HUES64 (cell line): ENCODE results near the gene TIGD3.

ENCODE experiments used
- H3K27ac ChIP-seq: 2 replicates; pipeline ENCODE4 v1.7.0; 2013; ENCODE audit warnings: low read depth, low read length, inconsistent platforms
- H3K27me3 ChIP-seq: 2 replicates; pipeline ENCODE4 v1.6.1; 2013; ENCODE audit warnings: mild to moderate bottlenecking, low read length; ENCODE audit not compliant: insufficient read depth
- H3K36me3 ChIP-seq: 2 replicates; pipeline ENCODE4 v1.6.1; 2013; ENCODE audit warnings: mild to moderate bottlenecking, low read length; ENCODE audit not compliant: insufficient read depth
- H3K4me1 ChIP-seq: 2 replicates; pipeline ENCODE4 v1.6.1; 2013; ENCODE audit warnings: mild to moderate bottlenecking, low read length, moderate library complexity; ENCODE audit not compliant: insufficient read depth
- H3K4me3 ChIP-seq: 2 replicates; pipeline ENCODE4 v1.5.1; 2013; ENCODE audit warnings: mild to moderate bottlenecking, low read length, moderate library complexity
- H3K9ac ChIP-seq: 2 replicates; pipeline ENCODE4 v1.6.1; 2013; ENCODE audit warnings: mild to moderate bottlenecking, low read depth, low read length
- H3K9me3 ChIP-seq: 2 replicates; pipeline ENCODE4 v1.6.1; 2013; ENCODE audit warnings: low read depth, low read length; ENCODE audit not compliant: insufficient read depth
- WGBS: fragments of 150-250, 120-280 bp; methylation state at CpG from one replicate; pipeline ENCODE4 v1.1.7; 2013; ENCODE audit warnings: missing lambda C conversion rate; 5-methylcytosine and 5-hydroxymethylcytosine counted together

The TIGD3 gene

DNA sequence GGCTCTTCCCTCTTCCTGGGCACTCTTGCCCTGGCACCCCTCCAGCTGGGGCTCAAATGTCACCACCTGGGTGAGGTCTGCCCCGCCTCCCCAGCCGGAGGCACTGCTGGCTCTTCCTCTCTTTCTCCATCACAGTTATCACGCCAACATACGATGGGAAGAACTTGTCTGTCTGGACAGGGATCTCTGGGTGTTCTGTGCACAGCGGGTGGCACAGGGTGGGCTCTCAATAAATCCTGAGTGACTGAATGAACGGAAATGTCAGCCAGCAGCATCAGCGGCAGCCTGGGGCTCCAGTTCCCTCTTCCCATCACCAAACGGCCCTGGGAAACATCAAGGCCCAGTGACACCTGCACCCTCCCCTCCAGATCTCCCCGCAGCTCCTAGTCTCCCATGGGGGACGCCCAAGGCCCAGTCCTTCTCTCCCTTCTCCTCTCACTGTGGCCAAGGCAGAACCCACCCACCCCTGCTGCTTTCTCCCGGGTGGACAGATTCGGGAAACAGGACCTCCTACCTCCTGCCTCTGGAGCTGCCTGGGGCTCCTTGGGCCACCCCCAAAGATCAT lies 28.3 kb downstream of the TIGD3 start:
- Histone ChIP-seq H3K27me3 (no peaks in the 10 kb centered on the region), H3K4me1 (peaks cover 21% of the 10 kb centered on the region), H3K9ac (peak overlapping the region; percentile 47), H3K27ac (peak overlapping the region; percentile 88), H3K9me3 (no peaks in the 10 kb centered on the region), H3K4me3 (no peak overlapping the region), H3K36me3 (no peaks in the 10 kb centered on the region)
- 79% methylated on average over 12 of the region's 12 CpGs for WGBS

- WGBS = 89% methylated on average over 6 of the region's 6 CpGs
- Histone ChIP-seq H3K27me3 (no peaks in the 10 kb centered on the region), H3K27ac (no peak overlapping the region), H3K4me1 (peaks cover 21% of the 10 kb centered on the region), H3K36me3 (no peaks in the 10 kb centered on the region), H3K4me3 (no peak overlapping the region), H3K9me3 (no peaks in the 10 kb centered on the region), H3K9ac (no peak overlapping the region)
These were observed 29.2 kb downstream of the TIGD3 start for GRCh38 chr11:65383778-65384177.

- H3K4me3 ChIP-seq = no peak overlapping the region
- H3K4me1 ChIP-seq = peaks cover 21% of the 10 kb centered on the region
- no peaks in the 10 kb centered on the region for H3K27me3 ChIP-seq
- no peak overlapping the region for H3K9ac ChIP-seq
- no peak overlapping the region for H3K27ac ChIP-seq
- H3K9me3 ChIP-seq = no peaks in the 10 kb centered on the region
- 88% methylated on average over 8 of the region's 8 CpGs for WGBS
- no peaks in the 10 kb centered on the region for H3K36me3 ChIP-seq
These were observed 29.8 kb downstream of the TIGD3 start for GRCh38 chr11:65384301-65384889.

DNA sequence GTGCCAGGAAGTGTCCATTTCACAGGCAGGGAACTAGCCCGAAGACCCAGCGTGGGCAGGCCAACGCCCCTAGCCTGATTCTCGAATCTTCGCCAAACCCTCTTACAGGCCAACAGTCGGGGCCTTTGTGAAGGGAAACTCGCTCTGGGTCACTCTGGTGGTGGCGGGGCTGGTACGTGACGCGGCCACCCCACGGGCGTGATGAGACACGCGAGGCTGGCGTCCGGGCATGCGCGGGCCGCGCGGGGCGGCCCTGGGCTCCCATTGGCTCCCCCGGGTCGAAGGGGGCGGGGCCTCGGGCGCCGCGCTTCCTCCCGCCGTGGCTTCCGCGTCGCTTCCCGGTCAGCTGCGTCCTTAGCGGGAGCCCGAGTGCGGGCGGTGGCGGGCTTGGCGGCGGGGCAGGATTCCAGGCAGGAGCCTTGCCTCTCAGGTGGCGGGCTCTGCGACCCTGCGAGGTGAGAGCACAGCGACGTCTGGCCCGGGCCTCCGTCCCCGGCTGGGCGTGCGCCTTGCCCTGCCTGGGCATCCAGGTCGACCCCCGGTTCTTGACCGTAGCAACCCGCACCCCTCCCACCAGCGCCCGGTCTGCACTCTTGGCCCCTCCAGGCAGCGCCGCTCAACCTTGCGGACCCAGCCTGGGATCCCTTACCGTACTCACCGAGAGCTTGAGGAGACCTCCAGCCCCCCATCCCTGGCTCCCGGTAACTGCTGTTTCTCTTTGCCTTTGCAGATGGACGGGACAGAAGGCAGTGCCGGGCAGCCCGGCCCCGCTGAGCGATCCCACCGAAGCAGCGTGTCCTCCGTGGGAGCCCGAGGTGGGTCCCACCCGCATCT lies 32.0 kb downstream of the TIGD3 start, which contains the start of gene FRMD8:
TSS of gene FRMD8 (plus strand) at position 331 of the 834 bp plus-strand sequence. CDS start at position 731, 400 bp downstream.
- Histone ChIP-seq H3K4me3 (peak within 1 kb of the TSS; percentile 78), H3K36me3 (no peaks in the 10 kb centered on the region), H3K27me3 (no peaks in the 10 kb centered on the region), H3K9me3 (no peaks in the 10 kb centered on the region), H3K9ac (peak within 1 kb of the TSS; percentile 66), H3K4me1 (peaks cover 31% of the 10 kb centered on the region), H3K27ac (peak within 1 kb of the TSS; percentile 25; the same call in 1 of the 2 replicates)
- 8% methylated on average over 76 of the region's 76 CpGs for WGBS

GRCh38 chr11:65388731-65389130 lies 34.2 kb downstream of the TIGD3 start:
- WGBS = 97% methylated on average over 4 of the region's 4 CpGs
- Histone ChIP-seq H3K4me1 (peaks cover 15% of the 10 kb centered on the region; the same call in 1 of the 2 replicates), H3K27ac (no peak overlapping the region), H3K4me3 (no peak overlapping the region), H3K27me3 (no peaks in the 10 kb centered on the region), H3K9ac (no peak overlapping the region), H3K36me3 (0 out of 2 replicates have a peak, but pooled peaks cover 4% of the 10 kb centered on the region), H3K9me3 (no peaks in the 10 kb centered on the region)

- Histone ChIP-seq H3K9ac (no peak overlapping the region), H3K36me3 (0 out of 2 replicates have a peak, but pooled peaks cover 7% of the 10 kb centered on the region), H3K27me3 (no peaks in the 10 kb centered on the region), H3K4me1 (peaks cover 15% of the 10 kb centered on the region; the same call in 1 of the 2 replicates), H3K9me3 (no peaks in the 10 kb centered on the region), H3K27ac (no peak overlapping the region), H3K4me3 (no peak overlapping the region)
- 94% methylated on average over 20 of the region's 20 CpGs for WGBS
These were observed 34.9 kb downstream of the TIGD3 start for GRCh38 chr11:65389294-65389980.

DNA sequence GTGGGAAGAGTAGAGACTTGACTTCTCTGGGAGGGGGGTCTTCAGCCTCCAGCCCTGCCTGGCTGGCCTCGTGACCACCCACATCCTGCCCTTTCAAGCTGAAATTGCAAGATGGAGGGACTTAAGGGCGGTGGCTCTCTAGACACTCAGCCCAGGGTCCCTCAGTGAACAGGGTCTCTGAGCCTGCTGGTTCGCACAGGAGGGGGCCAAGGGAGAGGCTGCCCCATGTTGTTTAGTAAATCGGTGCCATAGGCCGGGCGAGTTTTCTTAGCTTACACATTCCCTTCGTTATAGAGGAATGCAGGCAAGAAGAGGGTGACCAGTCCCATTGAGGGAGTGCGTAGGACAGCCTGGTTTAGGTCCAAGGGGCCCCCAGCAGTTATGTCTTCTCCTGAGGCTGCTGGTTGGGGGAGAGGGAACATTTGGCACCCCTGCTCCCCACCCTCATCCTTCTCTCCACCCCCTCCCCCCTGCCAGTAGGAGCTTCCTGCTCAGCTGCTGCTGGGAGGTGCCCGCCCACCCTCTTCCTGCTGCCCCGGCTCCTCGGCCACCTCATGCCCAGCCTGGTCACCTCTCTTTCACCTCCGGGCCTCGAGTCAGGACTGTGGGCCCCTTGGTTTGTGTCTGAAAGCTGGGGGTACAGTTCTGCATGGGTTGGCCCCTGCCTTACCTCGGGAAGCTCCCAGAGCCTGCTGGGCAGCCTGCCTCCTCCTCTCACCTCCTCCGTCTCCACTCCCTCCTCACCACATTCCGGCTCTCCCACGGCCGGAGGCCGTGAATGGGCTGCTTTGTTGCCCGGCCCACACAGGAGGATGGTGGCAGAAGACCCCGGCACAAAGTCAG lies 35.8 kb downstream of the TIGD3 start:
- Histone ChIP-seq H3K27ac (0 out of 2 replicates have a peak overlapping the region, but pooled peaks have one; percentile 40), H3K9me3 (no peaks in the 10 kb centered on the region), H3K27me3 (no peaks in the 10 kb centered on the region), H3K4me3 (no peak overlapping the region), H3K36me3 (peaks cover 11% of the 10 kb centered on the region; the same call in 1 of the 2 replicates), H3K9ac (no peak overlapping the region), H3K4me1 (peaks cover 15% of the 10 kb centered on the region; the same call in 1 of the 2 replicates)
- 66% methylated on average over 21 of the region's 21 CpGs for WGBS

DNA sequence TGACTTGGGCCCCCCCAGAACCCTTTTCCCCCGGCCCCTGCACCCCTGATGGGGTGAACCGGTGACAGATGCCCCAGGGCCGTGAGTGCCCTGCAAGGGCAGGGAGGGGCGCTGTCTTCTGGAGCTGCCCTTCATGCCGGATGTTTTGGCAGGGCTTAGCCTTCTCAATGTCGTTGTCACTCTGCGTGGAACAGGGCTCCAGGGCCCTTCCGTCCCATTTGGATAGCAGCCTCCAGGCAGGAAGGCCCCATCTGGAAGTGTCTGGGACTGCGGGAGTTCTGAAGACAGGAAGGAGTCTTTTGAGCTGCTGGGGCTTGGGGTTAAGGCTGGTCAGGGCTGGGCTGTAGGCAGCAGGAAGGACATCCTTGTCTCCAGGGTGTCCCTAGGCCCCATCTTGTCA lies 36.4 kb downstream of the TIGD3 start:
- Histone ChIP-seq H3K9ac (no peak overlapping the region), H3K27ac (0 out of 2 replicates have a peak overlapping the region, but pooled peaks have one; percentile 40), H3K9me3 (no peaks in the 10 kb centered on the region), H3K36me3 (peaks cover 11% of the 10 kb centered on the region; the same call in 1 of the 2 replicates), H3K27me3 (no peaks in the 10 kb centered on the region), H3K4me3 (no peak overlapping the region), H3K4me1 (peaks cover 15% of the 10 kb centered on the region; the same call in 1 of the 2 replicates)
- 69% methylated on average over 9 of the region's 9 CpGs for WGBS

DNA sequence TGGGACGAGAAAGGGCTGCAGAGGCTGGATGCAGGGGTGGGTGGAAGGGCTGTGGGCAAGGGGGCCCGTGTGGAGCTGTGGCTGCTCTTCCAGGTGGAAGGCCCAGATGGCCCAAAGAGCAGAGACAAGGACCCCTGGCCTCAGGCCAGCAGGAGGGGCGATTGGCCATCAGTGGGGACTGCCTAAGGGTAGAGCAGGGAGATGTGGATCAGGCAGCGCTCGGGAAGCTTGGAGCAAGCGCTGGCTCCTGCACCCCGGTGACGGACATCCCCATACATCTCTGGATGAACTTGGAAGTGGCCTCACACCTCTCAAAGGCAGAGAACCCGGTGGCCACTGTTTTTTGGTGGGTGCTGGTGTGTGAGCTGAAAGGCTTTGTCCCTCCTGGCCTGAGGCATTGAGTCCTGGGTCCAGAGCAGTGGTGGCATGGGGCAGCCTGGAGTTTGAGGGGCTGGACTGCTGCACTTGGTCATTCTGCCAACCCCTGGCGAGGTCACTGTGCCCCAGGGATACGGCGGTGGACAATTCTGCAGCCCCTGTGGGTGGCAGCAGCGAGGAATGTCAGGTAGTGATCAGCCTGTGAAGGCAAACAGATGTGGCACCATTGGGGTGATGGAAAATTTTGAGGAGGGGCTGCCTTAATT lies 37.8 kb downstream of the TIGD3 start:
- Histone ChIP-seq H3K4me1 (peaks cover 11% of the 10 kb centered on the region; the same call in 1 of the 2 replicates), H3K9ac (no peak overlapping the region), H3K27me3 (no peaks in the 10 kb centered on the region), H3K36me3 (peaks cover 16% of the 10 kb centered on the region), H3K27ac (no peak overlapping the region), H3K9me3 (no peaks in the 10 kb centered on the region), H3K4me3 (no peak overlapping the region)
- WGBS = 84% methylated on average over 13 of the region's 13 CpGs

- Histone ChIP-seq H3K9ac (no peak overlapping the region), H3K36me3 (peaks cover 19% of the 10 kb centered on the region), H3K27me3 (no peaks in the 10 kb centered on the region), H3K27ac (no peak overlapping the region), H3K4me3 (no peak overlapping the region), H3K9me3 (no peaks in the 10 kb centered on the region), H3K4me1 (peaks cover 11% of the 10 kb centered on the region; the same call in 1 of the 2 replicates)
- 95% methylated on average over 5 of the region's 5 CpGs for WGBS
These were observed 38.3 kb downstream of the TIGD3 start for GRCh38 chr11:65392899-65393298.
